T-helper 2 cell treated with Interferon-gamma antibody and Interleukin-4, amounts not matched to agents 5 μg/mL and 100 μg/mL, for 36 hours (primary cell): Measurements from ENCODE around the gene CAPNS1.
A peak's percentile ranks its signal among the peaks of the same experiment; 100 is the strongest.

Source experiments
- DNase-seq: peaks from one replicate; pipeline ENCODE4 v3.0.0; 2021; ENCODE audit warnings: low spot score
- H3K27ac Mint-ChIP-seq: one replicate; pipeline ENCODE4 v1.8.0; 2021; ENCODE audit warnings: mild to moderate bottlenecking, mixed read lengths
- H3K27me3 Mint-ChIP-seq: one replicate; pipeline ENCODE4 v1.8.0; 2021; ENCODE audit warnings: low read depth, mixed read lengths
- H3K36me3 Mint-ChIP-seq: one replicate; pipeline ENCODE4 v1.8.0; 2021; ENCODE audit warnings: low read depth, mixed read lengths
- H3K4me1 Mint-ChIP-seq: one replicate; pipeline ENCODE4 v1.8.0; 2021; ENCODE audit warnings: low read depth, mixed read lengths
- H3K4me3 Mint-ChIP-seq: one replicate; pipeline ENCODE4 v1.8.0; 2022; ENCODE audit warnings: mild to moderate bottlenecking, moderate library complexity, mixed read lengths
- H3K9me3 Mint-ChIP-seq: one replicate; pipeline ENCODE4 v1.8.0; 2021; ENCODE audit warnings: mixed read lengths

CAPNS1 gene

GRCh38 chr19:36139473-36140303, at the start of gene CAPNS1:
Gene CAPNS1, plus strand, starts transcription at chr19:36140066. Its CDS starts 946 bp downstream, at chr19:36141012.
- peak within 1 kb of the TSS; percentile 97 for H3K4me3 Mint-ChIP-seq
- no peaks in the 10 kb centered on the region for H3K9me3 Mint-ChIP-seq
- H3K4me1 Mint-ChIP-seq, result peaks cover 14% of the 10 kb centered on the region
- peak; percentile 97 for DNase-seq
- H3K27me3 Mint-ChIP-seq, result no peaks in the 10 kb centered on the region
- H3K27ac Mint-ChIP-seq, result peak within 1 kb of the TSS; percentile 94
- H3K36me3 Mint-ChIP-seq, result peaks cover 28% of the 10 kb centered on the region

GRCh38 chr19:36090910-36091695, 48.8 kb upstream of the CAPNS1 start:
- no peak overlapping the region for H3K27ac Mint-ChIP-seq
- peaks cover 2% of the 10 kb centered on the region for H3K4me1 Mint-ChIP-seq
- no peak for DNase-seq
- H3K9me3 Mint-ChIP-seq, result no peaks in the 10 kb centered on the region
- H3K4me3 Mint-ChIP-seq, result no peak overlapping the region
- no peaks in the 10 kb centered on the region for H3K27me3 Mint-ChIP-seq
- peaks cover 42% of the 10 kb centered on the region for H3K36me3 Mint-ChIP-seq

GRCh38 chr19:36092566-36092965, 47.3 kb upstream of the CAPNS1 start:
- Mint-ChIP-seq H3K9me3 (no peaks in the 10 kb centered on the region), H3K27ac (peak overlapping the region; percentile 57), H3K36me3 (peaks cover 45% of the 10 kb centered on the region), H3K4me3 (no peak overlapping the region), H3K4me1 (peaks cover 2% of the 10 kb centered on the region), H3K27me3 (no peaks in the 10 kb centered on the region)
- DNase-seq, result no peak

GRCh38 chr19:36093146-36093662, 46.7 kb upstream of the CAPNS1 start:
- Mint-ChIP-seq H3K4me3 (no peak overlapping the region), H3K9me3 (no peaks in the 10 kb centered on the region), H3K27ac (peak overlapping the region; percentile 70), H3K36me3 (peaks cover 42% of the 10 kb centered on the region), H3K4me1 (peaks cover 2% of the 10 kb centered on the region), H3K27me3 (no peaks in the 10 kb centered on the region)
- DNase-seq, result no peak

- DNase-seq, result no peak
- Mint-ChIP-seq H3K4me3 (no peak overlapping the region), H3K9me3 (no peaks in the 10 kb centered on the region), H3K27ac (peak overlapping the region; percentile 70), H3K4me1 (peaks cover 2% of the 10 kb centered on the region), H3K36me3 (peaks cover 43% of the 10 kb centered on the region), H3K27me3 (no peaks in the 10 kb centered on the region)
Measured at GRCh38 chr19:36093687-36094086, 46.2 kb upstream of the CAPNS1 start.

GRCh38 chr19:36097036-36097435, 42.8 kb upstream of the CAPNS1 start:
- Mint-ChIP-seq H3K27me3 (no peaks in the 10 kb centered on the region), H3K4me1 (peaks cover 2% of the 10 kb centered on the region), H3K4me3 (no peak overlapping the region), H3K9me3 (no peaks in the 10 kb centered on the region), H3K36me3 (peaks cover 30% of the 10 kb centered on the region), H3K27ac (no peak overlapping the region)
- no peak for DNase-seq

- no peak for DNase-seq
- H3K27me3 Mint-ChIP-seq, result no peaks in the 10 kb centered on the region
- no peaks in the 10 kb centered on the region for H3K4me1 Mint-ChIP-seq
- H3K36me3 Mint-ChIP-seq, result peaks cover 34% of the 10 kb centered on the region
- H3K27ac Mint-ChIP-seq, result no peak overlapping the region
- no peak overlapping the region for H3K4me3 Mint-ChIP-seq
- no peaks in the 10 kb centered on the region for H3K9me3 Mint-ChIP-seq
Measured at GRCh38 chr19:36099166-36099785, 40.6 kb upstream of the CAPNS1 start.

GRCh38 chr19:36100476-36100875, 39.4 kb upstream of the CAPNS1 start:
- H3K9me3 Mint-ChIP-seq, result no peaks in the 10 kb centered on the region
- H3K27me3 Mint-ChIP-seq, result no peaks in the 10 kb centered on the region
- H3K27ac Mint-ChIP-seq, result no peak overlapping the region
- H3K4me1 Mint-ChIP-seq, result no peaks in the 10 kb centered on the region
- no peak for DNase-seq
- no peak overlapping the region for H3K4me3 Mint-ChIP-seq
- H3K36me3 Mint-ChIP-seq, result peaks cover 33% of the 10 kb centered on the region

GRCh38 chr19:36101550-36102327, 38.1 kb upstream of the CAPNS1 start:
- Mint-ChIP-seq H3K36me3 (peaks cover 36% of the 10 kb centered on the region), H3K4me3 (no peak overlapping the region), H3K27me3 (no peaks in the 10 kb centered on the region), H3K4me1 (no peaks in the 10 kb centered on the region), H3K9me3 (no peaks in the 10 kb centered on the region), H3K27ac (no peak overlapping the region)
- no peak for DNase-seq

GRCh38 chr19:36103040-36103626, 36.7 kb upstream of the CAPNS1 start:
- H3K4me1 Mint-ChIP-seq, result no peaks in the 10 kb centered on the region
- H3K27me3 Mint-ChIP-seq, result no peaks in the 10 kb centered on the region
- no peaks in the 10 kb centered on the region for H3K9me3 Mint-ChIP-seq
- peaks cover 34% of the 10 kb centered on the region for H3K36me3 Mint-ChIP-seq
- H3K4me3 Mint-ChIP-seq, result no peak overlapping the region
- no peak for DNase-seq
- no peak overlapping the region for H3K27ac Mint-ChIP-seq

- Mint-ChIP-seq H3K4me3 (no peak overlapping the region), H3K27ac (no peak overlapping the region), H3K27me3 (no peaks in the 10 kb centered on the region), H3K4me1 (no peaks in the 10 kb centered on the region), H3K9me3 (no peaks in the 10 kb centered on the region), H3K36me3 (peaks cover 29% of the 10 kb centered on the region)
- DNase-seq, result no peak
Measured at GRCh38 chr19:36103842-36104552, 35.9 kb upstream of the CAPNS1 start.

GRCh38 chr19:36106441-36106840, 33.4 kb upstream of the CAPNS1 start:
- DNase-seq, result no peak
- no peaks in the 10 kb centered on the region for H3K27me3 Mint-ChIP-seq
- no peak overlapping the region for H3K4me3 Mint-ChIP-seq
- H3K27ac Mint-ChIP-seq, result peak overlapping the region; percentile 6
- no peaks in the 10 kb centered on the region for H3K9me3 Mint-ChIP-seq
- peaks cover 29% of the 10 kb centered on the region for H3K36me3 Mint-ChIP-seq
- no peaks in the 10 kb centered on the region for H3K4me1 Mint-ChIP-seq
